ENCODE data around the gene CCN6. TPM values are rescaled to one million over a fixed set of nuclear protein-coding genes. Genes with fewer than 3 reads are reported as not detected.

CCN6 gene
- total RNA-seq (not detected), polyA plus RNA-seq (0.18 TPM)
- long read RNA-seq, donor 1, result 0 reads
- long read RNA-seq, donor 2, result 0 reads
- long read RNA-seq, donor 3, result 0 reads
- long read RNA-seq, donor 4, result 0 reads
- long read RNA-seq, donor 5, result 0 reads
- long read RNA-seq, donor 6, result 0 reads
- long read RNA-seq, donor 7, result 0 reads
- long read RNA-seq, donor 8, result 0 reads
- long read RNA-seq, donor 9, result 0 reads
- long read RNA-seq, donor 10, result 0 reads

- WGBS, result 97% methylated on average over 12 of the region's 12 CpGs
- H3K9me3 ChIP-seq (ENCODE audit: control insufficient read depth in 2 of 2, insufficient read depth in 1 of 2, low read length in 1 of 2), result no peaks in the 10 kb centered on the region
These were observed at the start of gene CCN6 for GRCh38 chr6:112054001-112054400. Gene CCN6, plus strand, starts transcription at chr6:112054104. Its CDS starts 254 bp downstream, at chr6:112054358.

GRCh38 chr6:112004201-112005012 lies 49.5 kb upstream of the CCN6 start:
- Histone ChIP-seq H3K27me3 (ENCODE audit: control insufficient read depth in 2 of 2, insufficient read depth in 1 of 2, low read length in 1 of 2) (no peaks in the 10 kb centered on the region), H3K4me3 (ENCODE audit: low read length in 2 of 2) (no peak overlapping the region), H3K27ac (ENCODE audit: low read depth in 1 of 2, low read length in 1 of 2) (no peak overlapping the region), H3K36me3 (ENCODE audit: control insufficient read depth in 2 of 2, insufficient read depth in 2 of 2, low read length in 1 of 2) (no peaks in the 10 kb centered on the region), H3K9me3 (ENCODE audit: control insufficient read depth in 2 of 2, insufficient read depth in 1 of 2, low read length in 1 of 2) (peaks cover 1 to 7% of the 10 kb centered on the region in 2 donors), H3K4me1 (ENCODE audit: control insufficient read depth in 2 of 2, insufficient read depth in 2 of 2, low read length in 2 of 2) (no peaks in the 10 kb centered on the region)
- WGBS, result 97% methylated on average over 5 of the region's 5 CpGs
- DNase-seq (ENCODE audit: low read depth in 6 of 9, low spot score in 9 of 9), result no peak

More at GRCh38 chr6:112054001-112054400, at the start of gene CCN6:
- Histone ChIP-seq H3K27me3 (ENCODE audit: control insufficient read depth in 2 of 2, insufficient read depth in 1 of 2, low read length in 1 of 2) (no peaks in the 10 kb centered on the region), H3K4me3 (ENCODE audit: low read length in 2 of 2) (no peak within 1 kb of the TSS), H3K27ac (ENCODE audit: low read depth in 1 of 2, low read length in 1 of 2) (no peak within 1 kb of the TSS), H3K36me3 (ENCODE audit: control insufficient read depth in 2 of 2, insufficient read depth in 2 of 2, low read length in 1 of 2) (no peaks in the 10 kb centered on the region), H3K4me1 (ENCODE audit: control insufficient read depth in 2 of 2, insufficient read depth in 2 of 2, low read length in 2 of 2) (no peaks in the 10 kb centered on the region)
- no peak for DNase-seq (ENCODE audit: low read depth in 6 of 9, low spot score in 9 of 9)

- no peak overlapping the region for H3K27ac ChIP-seq (ENCODE audit: low read depth in 1 of 2, low read length in 1 of 2)
- H3K9me3 ChIP-seq (ENCODE audit: control insufficient read depth in 2 of 2, insufficient read depth in 1 of 2, low read length in 1 of 2), result peaks cover 1 to 7% of the 10 kb centered on the region in 2 donors
- no peaks in the 10 kb centered on the region for H3K4me1 ChIP-seq (ENCODE audit: control insufficient read depth in 2 of 2, insufficient read depth in 2 of 2, low read length in 2 of 2)
- 95% methylated on average over 1 of the region's 1 CpG for WGBS
- H3K36me3 ChIP-seq (ENCODE audit: control insufficient read depth in 2 of 2, insufficient read depth in 2 of 2, low read length in 1 of 2), result no peaks in the 10 kb centered on the region
- H3K4me3 ChIP-seq (ENCODE audit: low read length in 2 of 2), result no peak overlapping the region
- no peak for DNase-seq (ENCODE audit: low read depth in 6 of 9, low spot score in 9 of 9)
- no peaks in the 10 kb centered on the region for H3K27me3 ChIP-seq (ENCODE audit: control insufficient read depth in 2 of 2, insufficient read depth in 1 of 2, low read length in 1 of 2)
These were observed 48.9 kb upstream of the CCN6 start for GRCh38 chr6:112005013-112005371.

- Histone ChIP-seq H3K27me3 (ENCODE audit: control insufficient read depth in 2 of 2, insufficient read depth in 1 of 2, low read length in 1 of 2) (no peaks in the 10 kb centered on the region), H3K4me1 (ENCODE audit: control insufficient read depth in 2 of 2, insufficient read depth in 2 of 2, low read length in 2 of 2) (no peaks in the 10 kb centered on the region), H3K9me3 (ENCODE audit: control insufficient read depth in 2 of 2, insufficient read depth in 1 of 2, low read length in 1 of 2) (no peaks in the 10 kb centered on the region), H3K27ac (ENCODE audit: low read depth in 1 of 2, low read length in 1 of 2) (no peak overlapping the region), H3K36me3 (ENCODE audit: control insufficient read depth in 2 of 2, insufficient read depth in 2 of 2, low read length in 1 of 2) (no peaks in the 10 kb centered on the region), H3K4me3 (ENCODE audit: low read length in 2 of 2) (no peak overlapping the region)
- DNase-seq (ENCODE audit: low read depth in 6 of 9, low spot score in 9 of 9), result no peak
- WGBS, result 85% methylated on average over 2 of the region's 2 CpGs
These were observed 46.6 kb upstream of the CCN6 start for GRCh38 chr6:112007254-112007653.

- Histone ChIP-seq H3K27me3 (ENCODE audit: control insufficient read depth in 2 of 2, insufficient read depth in 1 of 2, low read length in 1 of 2) (no peaks in the 10 kb centered on the region), H3K36me3 (ENCODE audit: control insufficient read depth in 2 of 2, insufficient read depth in 2 of 2, low read length in 1 of 2) (no peaks in the 10 kb centered on the region), H3K27ac (ENCODE audit: low read depth in 1 of 2, low read length in 1 of 2) (no peak overlapping the region), H3K4me1 (ENCODE audit: control insufficient read depth in 2 of 2, insufficient read depth in 2 of 2, low read length in 2 of 2) (no peaks in the 10 kb centered on the region), H3K9me3 (ENCODE audit: control insufficient read depth in 2 of 2, insufficient read depth in 1 of 2, low read length in 1 of 2) (no peaks in the 10 kb centered on the region), H3K4me3 (ENCODE audit: low read length in 2 of 2) (no peak overlapping the region)
- WGBS, result 66% methylated on average over 3 of the region's 3 CpGs
- DNase-seq (ENCODE audit: low read depth in 6 of 9, low spot score in 9 of 9), result no peak
These were observed 46.1 kb upstream of the CCN6 start for GRCh38 chr6:112007805-112008204.

- H3K27ac ChIP-seq (ENCODE audit: low read depth in 1 of 2, low read length in 1 of 2), result no peak overlapping the region
- no peak for DNase-seq (ENCODE audit: low read depth in 6 of 9, low spot score in 9 of 9)
- H3K4me3 ChIP-seq (ENCODE audit: low read length in 2 of 2), result no peak overlapping the region
- no peaks in the 10 kb centered on the region for H3K27me3 ChIP-seq (ENCODE audit: control insufficient read depth in 2 of 2, insufficient read depth in 1 of 2, low read length in 1 of 2)
- H3K36me3 ChIP-seq (ENCODE audit: control insufficient read depth in 2 of 2, insufficient read depth in 2 of 2, low read length in 1 of 2), result no peaks in the 10 kb centered on the region
- WGBS, result 98% methylated on average over 4 of the region's 4 CpGs
- no peaks in the 10 kb centered on the region for H3K4me1 ChIP-seq (ENCODE audit: control insufficient read depth in 2 of 2, insufficient read depth in 2 of 2, low read length in 2 of 2)
- no peaks in the 10 kb centered on the region for H3K9me3 ChIP-seq (ENCODE audit: control insufficient read depth in 2 of 2, insufficient read depth in 1 of 2, low read length in 1 of 2)
These were observed 45.4 kb upstream of the CCN6 start for GRCh38 chr6:112008482-112008881.

- WGBS, result 92% methylated on average over 5 of the region's 5 CpGs
- Histone ChIP-seq H3K36me3 (ENCODE audit: control insufficient read depth in 2 of 2, insufficient read depth in 2 of 2, low read length in 1 of 2) (no peaks in the 10 kb centered on the region), H3K4me3 (ENCODE audit: low read length in 2 of 2) (no peak overlapping the region), H3K9me3 (ENCODE audit: control insufficient read depth in 2 of 2, insufficient read depth in 1 of 2, low read length in 1 of 2) (no peaks in the 10 kb centered on the region), H3K4me1 (ENCODE audit: control insufficient read depth in 2 of 2, insufficient read depth in 2 of 2, low read length in 2 of 2) (no peaks in the 10 kb centered on the region), H3K27me3 (ENCODE audit: control insufficient read depth in 2 of 2, insufficient read depth in 1 of 2, low read length in 1 of 2) (no peaks in the 10 kb centered on the region), H3K27ac (ENCODE audit: low read depth in 1 of 2, low read length in 1 of 2) (no peak overlapping the region)
- DNase-seq (ENCODE audit: low read depth in 6 of 9, low spot score in 9 of 9), result peak in 2 of 9 donors; percentile 29 to 49
These were observed 43.6 kb upstream of the CCN6 start for GRCh38 chr6:112010328-112010727.

- Histone ChIP-seq H3K36me3 (ENCODE audit: control insufficient read depth in 2 of 2, insufficient read depth in 2 of 2, low read length in 1 of 2) (no peaks in the 10 kb centered on the region), H3K4me1 (ENCODE audit: control insufficient read depth in 2 of 2, insufficient read depth in 2 of 2, low read length in 2 of 2) (peaks cover 0 to 6% of the 10 kb centered on the region in 2 donors), H3K9me3 (ENCODE audit: control insufficient read depth in 2 of 2, insufficient read depth in 1 of 2, low read length in 1 of 2) (no peaks in the 10 kb centered on the region), H3K27me3 (ENCODE audit: control insufficient read depth in 2 of 2, insufficient read depth in 1 of 2, low read length in 1 of 2) (no peaks in the 10 kb centered on the region), H3K4me3 (ENCODE audit: low read length in 2 of 2) (no peak overlapping the region), H3K27ac (ENCODE audit: low read depth in 1 of 2, low read length in 1 of 2) (no peak overlapping the region)
- 97% methylated on average over 3 of the region's 3 CpGs for WGBS
- no peak for DNase-seq (ENCODE audit: low read depth in 6 of 9, low spot score in 9 of 9)
These were observed 40.9 kb upstream of the CCN6 start for GRCh38 chr6:112013051-112013450.

- no peak overlapping the region for H3K27ac ChIP-seq (ENCODE audit: low read depth in 1 of 2, low read length in 1 of 2)
- DNase-seq (ENCODE audit: low read depth in 6 of 9, low spot score in 9 of 9), result no peak
- peaks cover 0 to 6% of the 10 kb centered on the region in 2 donors for H3K4me1 ChIP-seq (ENCODE audit: control insufficient read depth in 2 of 2, insufficient read depth in 2 of 2, low read length in 2 of 2)
- WGBS, result 97% methylated on average over 2 of the region's 2 CpGs
- no peak overlapping the region for H3K4me3 ChIP-seq (ENCODE audit: low read length in 2 of 2)
- H3K36me3 ChIP-seq (ENCODE audit: control insufficient read depth in 2 of 2, insufficient read depth in 2 of 2, low read length in 1 of 2), result no peaks in the 10 kb centered on the region
- H3K27me3 ChIP-seq (ENCODE audit: control insufficient read depth in 2 of 2, insufficient read depth in 1 of 2, low read length in 1 of 2), result no peaks in the 10 kb centered on the region
- H3K9me3 ChIP-seq (ENCODE audit: control insufficient read depth in 2 of 2, insufficient read depth in 1 of 2, low read length in 1 of 2), result no peaks in the 10 kb centered on the region
These were observed 39.4 kb upstream of the CCN6 start for GRCh38 chr6:112014483-112014882.

Data from thymus (tissue), 14 donors.